Activated T-cell treated with anti-CD3 and anti-CD28 coated beads, Interleukin-2, amount 50 U/mL, for 24 hours (primary cell): ENCODE results near the gene SRD5A2.
A peak's percentile ranks its signal among the peaks of the same experiment; 100 is the strongest.
"Not testable (repeated sequence)": the region's sequence is repeated elsewhere in the genome, so short reads cannot be mapped to it uniquely, and the experiment has no call there.

Experiments used
- DNase-seq: peaks from one replicate; pipeline ENCODE4 v3.0.0-alpha.2; 2020
- H3K27ac Mint-ChIP-seq: 2 replicates; pipeline ENCODE4 v1.8.0; 2020; ENCODE audit warnings: mild to moderate bottlenecking, mixed read lengths
- H3K27me3 Mint-ChIP-seq: 2 replicates; pipeline ENCODE4 v1.8.0; 2020; ENCODE audit warnings: mixed read lengths
- H3K36me3 Mint-ChIP-seq: 2 replicates; pipeline ENCODE4 v1.8.0; 2020; ENCODE audit warnings: low read depth, mixed read lengths
- H3K4me1 Mint-ChIP-seq: 2 replicates; pipeline ENCODE4 v1.8.0; 2020; ENCODE audit warnings: low read depth, mixed read lengths
- H3K4me3 Mint-ChIP-seq: 2 replicates; pipeline ENCODE4 v1.8.0; 2020; ENCODE audit warnings: mild to moderate bottlenecking, moderate library complexity, mixed read lengths
- H3K9me3 Mint-ChIP-seq: 2 replicates; pipeline ENCODE4 v1.8.0; 2020; ENCODE audit warnings: mixed read lengths

Gene SRD5A2

GRCh38 chr2:31522786-31523185 lies 58.0 kb downstream of the SRD5A2 start:
- H3K9me3 Mint-ChIP-seq, result no peaks in the 10 kb centered on the region
- DNase-seq, result no peak

GRCh38 chr2:31517442-31518203 lies 63.1 kb downstream of the SRD5A2 start:
- Mint-ChIP-seq H3K9me3 (no peaks in the 10 kb centered on the region), H3K4me3 (no peak overlapping the region), H3K27me3 (peaks cover 14% of the 10 kb centered on the region), H3K4me1 (no peaks in the 10 kb centered on the region), H3K36me3 (no peaks in the 10 kb centered on the region), H3K27ac (no peak overlapping the region)
- no peak for DNase-seq

More at GRCh38 chr2:31522786-31523185, 58.0 kb downstream of the SRD5A2 start:
- Mint-ChIP-seq H3K4me3 (no peak overlapping the region), H3K4me1 (no peaks in the 10 kb centered on the region), H3K36me3 (no peaks in the 10 kb centered on the region), H3K27me3 (peaks cover 45% of the 10 kb centered on the region), H3K27ac (no peak overlapping the region)

- peaks cover 11% of the 10 kb centered on the region for H3K27me3 Mint-ChIP-seq
- H3K27ac Mint-ChIP-seq, result no peak overlapping the region
- DNase-seq, result no peak
- no peak overlapping the region for H3K4me3 Mint-ChIP-seq
- no peaks in the 10 kb centered on the region for H3K36me3 Mint-ChIP-seq
- H3K9me3 Mint-ChIP-seq, result no peaks in the 10 kb centered on the region
- no peaks in the 10 kb centered on the region for H3K4me1 Mint-ChIP-seq
Measured at GRCh38 chr2:31515586-31515985, 65.2 kb downstream of the SRD5A2 start.

GRCh38 chr2:31513553-31513952 lies 67.2 kb downstream of the SRD5A2 start:
- H3K27me3 Mint-ChIP-seq, result peaks cover 6% of the 10 kb centered on the region
- no peaks in the 10 kb centered on the region for H3K9me3 Mint-ChIP-seq
- H3K4me3 Mint-ChIP-seq, result no peak overlapping the region
- no peaks in the 10 kb centered on the region for H3K36me3 Mint-ChIP-seq
- no peaks in the 10 kb centered on the region for H3K4me1 Mint-ChIP-seq
- no peak overlapping the region for H3K27ac Mint-ChIP-seq
- no peak for DNase-seq

- no peak for DNase-seq
- no peaks in the 10 kb centered on the region for H3K36me3 Mint-ChIP-seq
- no peak overlapping the region for H3K4me3 Mint-ChIP-seq
- H3K9me3 Mint-ChIP-seq, result no peaks in the 10 kb centered on the region
- H3K4me1 Mint-ChIP-seq, result no peaks in the 10 kb centered on the region
- H3K27me3 Mint-ChIP-seq, result peaks cover 4% of the 10 kb centered on the region
- no peak overlapping the region for H3K27ac Mint-ChIP-seq
Measured at GRCh38 chr2:31511376-31511775, 69.4 kb downstream of the SRD5A2 start.

GRCh38 chr2:31505111-31505510 lies 75.6 kb downstream of the SRD5A2 start:
- H3K27ac Mint-ChIP-seq, result no peak overlapping the region
- no peaks in the 10 kb centered on the region for H3K4me1 Mint-ChIP-seq
- H3K9me3 Mint-ChIP-seq, result no peaks in the 10 kb centered on the region
- no peak overlapping the region for H3K4me3 Mint-ChIP-seq
- DNase-seq, result no peak
- no peaks in the 10 kb centered on the region for H3K36me3 Mint-ChIP-seq
- peaks cover 22% of the 10 kb centered on the region for H3K27me3 Mint-ChIP-seq

GRCh38 chr2:31504311-31504710 lies 76.4 kb downstream of the SRD5A2 start:
- H3K4me3 Mint-ChIP-seq, result no peak overlapping the region
- no peaks in the 10 kb centered on the region for H3K4me1 Mint-ChIP-seq
- peaks cover 22% of the 10 kb centered on the region for H3K27me3 Mint-ChIP-seq
- no peak overlapping the region for H3K27ac Mint-ChIP-seq
- no peaks in the 10 kb centered on the region for H3K9me3 Mint-ChIP-seq
- DNase-seq, result no peak
- no peaks in the 10 kb centered on the region for H3K36me3 Mint-ChIP-seq

GRCh38 chr2:31496451-31496874 lies 84.3 kb downstream of the SRD5A2 start:
- not testable (repeated sequence) for H3K9me3 Mint-ChIP-seq, H3K27ac Mint-ChIP-seq, H3K4me1 Mint-ChIP-seq, H3K36me3 Mint-ChIP-seq, DNase-seq
- peaks cover 26% of the 10 kb centered on the region for H3K27me3 Mint-ChIP-seq
- peak overlapping the region; percentile 32 for H3K4me3 Mint-ChIP-seq

- H3K27ac Mint-ChIP-seq, H3K4me1 Mint-ChIP-seq, H3K36me3 Mint-ChIP-seq, H3K4me3 Mint-ChIP-seq, H3K9me3 Mint-ChIP-seq, DNase-seq: not testable (repeated sequence)
- peaks cover 48% of the 10 kb centered on the region for H3K27me3 Mint-ChIP-seq
Measured at GRCh38 chr2:31489339-31489738, 91.4 kb downstream of the SRD5A2 start.

- Mint-ChIP-seq H3K9me3 (no peaks in the 10 kb centered on the region), H3K36me3 (no peaks in the 10 kb centered on the region), H3K4me1 (no peaks in the 10 kb centered on the region), H3K4me3 (no peak overlapping the region), H3K27ac (no peak overlapping the region), H3K27me3 (peaks cover 24% of the 10 kb centered on the region)
- no peak for DNase-seq
Measured at GRCh38 chr2:31483246-31483645, 97.5 kb downstream of the SRD5A2 start.

GRCh38 chr2:31476511-31477180 lies 104.1 kb downstream of the SRD5A2 start:
- no peak overlapping the region for H3K4me3 Mint-ChIP-seq
- H3K4me1 Mint-ChIP-seq, result no peaks in the 10 kb centered on the region
- H3K27me3 Mint-ChIP-seq, result peaks cover 14% of the 10 kb centered on the region
- H3K9me3 Mint-ChIP-seq, result no peaks in the 10 kb centered on the region
- no peak for DNase-seq
- no peak overlapping the region for H3K27ac Mint-ChIP-seq
- H3K36me3 Mint-ChIP-seq, result no peaks in the 10 kb centered on the region

- H3K27ac Mint-ChIP-seq, result no peak overlapping the region
- peaks cover 11% of the 10 kb centered on the region for H3K27me3 Mint-ChIP-seq
- H3K36me3 Mint-ChIP-seq, result no peaks in the 10 kb centered on the region
- no peak overlapping the region for H3K4me3 Mint-ChIP-seq
- DNase-seq, result no peak
- H3K4me1 Mint-ChIP-seq, result no peaks in the 10 kb centered on the region
- H3K9me3 Mint-ChIP-seq, result no peaks in the 10 kb centered on the region
Measured at GRCh38 chr2:31475692-31476091, 105.0 kb downstream of the SRD5A2 start.

GRCh38 chr2:31474296-31474695 lies 106.4 kb downstream of the SRD5A2 start:
- Mint-ChIP-seq H3K4me1 (no peaks in the 10 kb centered on the region), H3K27me3 (peaks cover 14% of the 10 kb centered on the region), H3K36me3 (no peaks in the 10 kb centered on the region), H3K9me3 (no peaks in the 10 kb centered on the region), H3K27ac (no peak overlapping the region), H3K4me3 (no peak overlapping the region)
- DNase-seq, result no peak
